KOPT-K1 (cell line): ENCODE data around the gene ARMH3.

Source experiments
- H3K27ac ChIP-seq: fragments of 200-600 bp; sonication (generic); 2 replicates; pipeline ENCODE4 v1.5.1; 2016; ENCODE audit warnings: antibody characterized with exemption, mild to moderate bottlenecking, low read depth, low read length; ENCODE audit not compliant: poor library complexity, severe bottlenecking
- H3K36me3 ChIP-seq: fragments of 200-600 bp; sonication (generic); 2 replicates; pipeline ENCODE4 v1.5.1; 2017; ENCODE audit warnings: antibody characterized with exemption, mild to moderate bottlenecking, low read length, moderate library complexity; ENCODE audit not compliant: insufficient read depth
- H3K9me3 ChIP-seq: fragments of 200-600 bp; sonication (generic); 2 replicates; pipeline ENCODE4 v1.5.1; 2017; ENCODE audit warnings: antibody characterized with exemption, low read length, mild to moderate bottlenecking; ENCODE audit not compliant: insufficient read depth, poor library complexity, severe bottlenecking

ARMH3 gene, protein sequence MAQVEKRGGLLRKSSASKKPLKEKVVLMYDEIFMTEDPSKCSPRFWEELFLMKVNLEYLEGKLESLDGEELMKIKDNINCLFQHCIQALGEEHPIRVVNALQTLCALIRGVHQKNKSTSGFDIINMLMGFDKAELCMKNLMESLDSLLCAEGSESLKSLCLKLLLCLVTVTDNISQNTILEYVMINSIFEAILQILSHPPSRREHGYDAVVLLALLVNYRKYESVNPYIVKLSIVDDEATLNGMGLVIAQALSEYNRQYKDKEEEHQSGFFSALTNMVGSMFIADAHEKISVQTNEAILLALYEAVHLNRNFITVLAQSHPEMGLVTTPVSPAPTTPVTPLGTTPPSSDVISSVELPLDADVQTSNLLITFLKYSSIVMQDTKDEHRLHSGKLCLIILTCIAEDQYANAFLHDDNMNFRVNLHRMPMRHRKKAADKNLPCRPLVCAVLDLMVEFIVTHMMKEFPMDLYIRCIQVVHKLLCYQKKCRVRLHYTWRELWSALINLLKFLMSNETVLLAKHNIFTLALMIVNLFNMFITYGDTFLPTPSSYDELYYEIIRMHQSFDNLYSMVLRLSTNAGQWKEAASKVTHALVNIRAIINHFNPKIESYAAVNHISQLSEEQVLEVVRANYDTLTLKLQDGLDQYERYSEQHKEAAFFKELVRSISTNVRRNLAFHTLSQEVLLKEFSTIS

DNA sequence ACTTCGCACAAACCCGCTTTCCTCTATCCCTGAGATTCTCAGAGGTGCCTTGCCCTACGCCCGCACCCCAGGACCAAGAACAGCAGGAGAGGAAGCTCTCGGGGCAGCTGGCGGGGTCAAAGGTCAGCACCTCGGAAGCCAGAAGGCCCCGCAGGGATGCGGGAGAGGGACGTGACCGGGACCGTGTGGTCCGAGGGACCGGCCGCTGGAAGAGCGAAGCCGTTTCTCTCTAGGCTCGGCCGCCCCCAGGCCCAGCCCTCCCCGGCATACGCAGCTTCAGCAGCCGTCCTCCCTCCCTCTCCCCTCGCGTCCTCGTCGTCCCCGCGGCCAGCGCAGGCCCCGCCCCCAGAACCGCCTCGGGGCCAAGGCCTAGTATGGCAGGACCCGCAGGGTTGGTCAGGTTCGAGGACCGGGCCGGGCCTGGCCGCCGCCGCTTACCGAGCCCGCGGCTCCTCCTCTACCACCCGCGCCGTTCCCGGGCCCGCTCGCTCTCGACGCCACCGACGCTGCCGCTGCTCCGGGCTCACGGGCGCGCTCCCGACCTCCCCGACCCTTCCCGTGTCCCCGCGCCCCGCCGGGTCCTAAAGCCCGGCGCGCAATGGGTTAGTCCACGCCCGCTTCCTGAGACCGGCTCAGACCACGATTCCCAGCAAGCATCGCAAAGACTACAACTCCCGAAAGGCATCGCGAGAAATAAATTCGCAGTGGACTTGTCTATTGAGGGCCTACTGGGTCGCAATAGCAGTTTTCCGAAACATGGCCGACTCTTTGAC is at the start of gene ARMH3:
Gene ARMH3, minus strand, starts transcription at position 527 of the 773 bp plus-strand sequence. CDS start 16,059 bp downstream, outside the sequence.
- Histone ChIP-seq H3K36me3 (no peaks in the 10 kb centered on the region), H3K9me3 (no peaks in the 10 kb centered on the region), H3K27ac (peak within 1 kb of the TSS; percentile 74)

GRCh38 chr10:102102421-102102820 is 46.4 kb upstream of the ARMH3 start:
- no peaks in the 10 kb centered on the region for H3K9me3 ChIP-seq
- H3K27ac ChIP-seq: no peak overlapping the region
- peaks cover 42% of the 10 kb centered on the region for H3K36me3 ChIP-seq

DNA sequence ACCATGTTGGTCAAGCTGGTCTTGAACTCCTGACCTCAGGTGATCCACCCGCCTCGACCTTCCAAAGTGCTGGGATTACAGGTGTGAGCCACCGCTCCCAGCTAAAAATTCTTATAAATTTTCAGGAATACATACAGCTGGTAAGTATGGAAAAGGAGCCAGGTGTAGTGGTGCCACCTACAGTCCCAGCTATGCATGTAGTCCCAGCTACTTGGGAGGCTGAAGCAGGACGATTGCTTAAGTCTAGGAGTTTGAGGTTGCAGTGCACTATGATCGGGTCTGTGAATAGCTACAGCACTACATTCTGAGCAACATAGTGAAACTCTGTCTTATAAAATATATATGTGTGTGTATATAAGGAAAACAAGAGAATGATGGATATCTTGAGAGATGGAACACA is 45.2 kb upstream of the ARMH3 start:
- Histone ChIP-seq H3K9me3 (no peaks in the 10 kb centered on the region), H3K36me3 (peaks cover 31% of the 10 kb centered on the region; the same call in 1 of the 2 replicates)

DNA sequence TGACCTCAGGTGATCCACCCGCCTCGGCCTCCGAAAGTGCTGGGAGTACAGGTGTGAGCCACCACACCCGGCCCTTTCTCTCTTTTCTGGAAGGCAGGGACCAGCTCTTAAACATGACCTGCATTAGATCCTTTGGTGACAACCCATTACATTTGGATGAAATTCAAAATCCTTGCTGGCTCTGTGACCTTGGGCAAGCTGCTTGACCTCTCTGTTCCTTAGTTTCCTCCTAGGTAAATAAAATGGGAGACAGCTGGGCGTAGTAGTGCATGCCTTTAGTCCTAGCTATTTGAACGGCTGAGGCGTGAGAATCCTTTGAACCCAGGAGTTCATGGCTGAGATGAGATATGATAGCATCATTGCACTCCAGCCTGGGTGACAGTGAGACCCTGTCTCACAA is 40.5 kb upstream of the ARMH3 start:
- no peaks in the 10 kb centered on the region for H3K36me3 ChIP-seq
- no peak overlapping the region for H3K27ac ChIP-seq
- H3K9me3 ChIP-seq: no peaks in the 10 kb centered on the region

More for the DNA sequence above, 45.2 kb upstream of the ARMH3 start:
- H3K27ac ChIP-seq: no peak overlapping the region

GRCh38 chr10:102090772-102091171 is 34.8 kb upstream of the ARMH3 start:
- no peaks in the 10 kb centered on the region for H3K36me3 ChIP-seq
- H3K9me3 ChIP-seq: no peaks in the 10 kb centered on the region
- H3K27ac ChIP-seq: no peak overlapping the region

DNA sequence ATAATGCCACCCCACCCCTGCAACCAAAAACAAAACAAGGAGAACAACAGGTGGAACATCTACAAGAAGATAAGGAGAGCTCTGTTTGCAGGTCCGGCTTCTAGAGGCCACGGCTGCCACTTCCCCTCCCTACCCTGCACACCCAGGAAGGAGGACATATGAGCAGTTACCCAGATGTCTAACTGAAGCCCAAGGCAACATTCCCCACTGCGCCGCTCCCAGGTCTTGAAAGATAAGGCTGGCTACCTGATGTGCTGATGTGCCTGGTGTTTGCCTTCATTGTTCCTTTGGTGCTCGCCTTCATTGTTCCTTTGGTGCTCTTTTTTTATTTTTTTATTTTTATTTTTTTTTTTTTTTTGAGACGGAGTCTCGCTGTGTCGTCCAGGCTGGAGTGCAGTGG is 30.2 kb upstream of the ARMH3 start:
- Histone ChIP-seq H3K36me3 (no peaks in the 10 kb centered on the region), H3K27ac (no peak overlapping the region), H3K9me3 (no peaks in the 10 kb centered on the region)

GRCh38 chr10:102085336-102085735 is 29.4 kb upstream of the ARMH3 start:
- no peak overlapping the region for H3K27ac ChIP-seq
- no peaks in the 10 kb centered on the region for H3K9me3 ChIP-seq
- no peaks in the 10 kb centered on the region for H3K36me3 ChIP-seq

- Histone ChIP-seq H3K9me3 (no peaks in the 10 kb centered on the region), H3K36me3 (no peaks in the 10 kb centered on the region), H3K27ac (no peak overlapping the region)
Measured at GRCh38 chr10:102083541-102083940, 27.6 kb upstream of the ARMH3 start.

- Histone ChIP-seq H3K9me3 (no peaks in the 10 kb centered on the region), H3K27ac (no peak overlapping the region), H3K36me3 (peaks cover 17% of the 10 kb centered on the region)
Measured at GRCh38 chr10:102072673-102073527, 16.9 kb upstream of the ARMH3 start.

DNA sequence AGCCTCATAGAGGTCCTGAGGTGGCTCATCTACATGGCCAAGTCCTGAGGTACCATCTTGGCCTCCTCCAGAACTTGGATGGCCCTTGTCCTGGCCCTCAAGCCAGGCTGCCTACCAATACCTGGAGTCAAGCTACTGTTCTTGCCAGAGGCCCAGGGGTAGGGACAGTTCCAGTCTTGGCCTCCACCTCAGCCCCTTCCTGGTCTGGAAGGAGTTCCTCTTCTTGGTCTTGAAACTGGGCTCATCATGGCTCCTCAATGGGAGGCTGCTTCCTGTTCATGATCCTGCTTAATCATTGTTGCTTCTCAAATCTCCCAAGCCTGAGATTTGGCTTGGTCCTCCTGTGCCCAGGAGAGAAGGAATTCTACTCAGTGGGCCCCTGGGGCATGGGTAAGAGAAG is 13.1 kb upstream of the ARMH3 start:
- Histone ChIP-seq H3K36me3 (peaks cover 27% of the 10 kb centered on the region), H3K9me3 (no peaks in the 10 kb centered on the region), H3K27ac (no peak overlapping the region)

GRCh38 chr10:102068216-102068615 is 12.2 kb upstream of the ARMH3 start:
- Histone ChIP-seq H3K36me3 (peaks cover 27% of the 10 kb centered on the region), H3K9me3 (no peaks in the 10 kb centered on the region), H3K27ac (no peak overlapping the region)

DNA sequence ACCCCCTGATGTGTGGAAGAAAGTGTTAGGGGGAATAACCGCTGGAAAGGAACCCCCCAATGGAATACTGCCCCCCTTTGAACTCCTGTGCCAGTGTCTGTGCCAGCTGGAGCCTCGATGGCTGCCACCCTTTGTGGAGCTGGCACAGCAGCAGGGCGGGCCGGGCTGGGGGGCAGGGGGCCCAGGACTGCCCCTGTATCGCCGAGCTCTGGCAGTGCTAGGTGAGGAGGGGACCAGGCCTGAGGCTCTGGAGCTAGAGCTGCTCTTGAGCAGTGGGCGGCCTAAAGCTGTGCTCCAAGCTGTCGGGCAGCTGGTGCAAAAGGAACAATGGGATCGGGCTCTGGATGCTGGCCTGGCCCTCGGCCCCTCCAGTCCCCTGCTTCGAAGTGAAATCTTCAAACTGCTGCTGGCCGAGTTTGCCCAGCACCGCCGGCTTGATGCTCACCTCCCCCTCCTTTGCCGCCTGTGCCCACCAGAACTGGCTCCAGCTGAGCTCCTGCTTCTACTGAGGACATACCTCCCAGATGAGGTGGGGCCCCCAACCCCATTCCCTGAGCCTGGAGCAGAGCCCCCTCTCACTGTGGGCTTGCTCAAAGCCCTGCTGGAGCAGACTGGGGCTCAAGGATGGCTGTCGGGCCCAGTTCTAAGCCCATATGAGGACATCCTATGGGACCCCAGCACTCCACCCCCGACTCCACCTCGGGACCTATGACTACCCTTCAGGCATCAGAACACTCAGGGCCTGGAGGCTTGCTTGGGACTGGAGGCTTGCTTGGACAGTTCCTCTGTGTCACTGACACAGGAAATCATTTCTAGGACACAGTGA is 11.3 kb upstream of the ARMH3 start:
- no peak overlapping the region for H3K27ac ChIP-seq
- no peaks in the 10 kb centered on the region for H3K9me3 ChIP-seq

DNA sequence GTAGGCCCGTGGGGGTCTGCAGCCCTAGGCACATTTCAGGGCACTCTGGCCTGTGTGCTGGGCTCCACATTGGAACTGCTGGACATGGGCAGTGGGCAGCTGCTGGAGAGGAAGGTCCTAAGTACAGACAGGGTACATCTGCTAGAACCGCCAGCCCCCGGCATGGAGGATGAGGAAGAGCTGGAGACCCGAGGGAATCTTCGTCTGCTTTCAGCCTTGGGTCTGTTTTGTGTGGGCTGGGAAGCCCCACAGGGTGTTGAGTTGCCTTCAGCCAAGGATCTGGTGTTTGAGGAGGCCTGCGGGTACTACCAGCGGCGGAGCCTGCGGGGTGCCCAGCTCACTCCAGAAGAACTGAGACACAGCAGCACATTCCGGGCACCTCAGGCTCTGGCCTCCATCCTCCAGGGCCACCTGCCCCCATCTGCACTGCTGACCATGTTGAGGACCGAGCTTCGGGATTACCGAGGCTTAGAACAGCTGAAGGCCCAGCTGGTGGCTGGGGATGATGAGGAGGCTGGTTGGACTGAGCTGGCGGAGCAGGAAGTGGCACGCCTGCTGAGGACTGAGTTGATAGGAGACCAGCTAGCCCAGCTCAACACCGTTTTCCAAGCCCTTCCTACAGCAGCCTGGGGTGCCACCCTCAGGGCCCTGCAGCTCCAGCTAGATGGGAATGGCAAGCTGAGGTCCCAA is 10.6 kb upstream of the ARMH3 start:
- Histone ChIP-seq H3K27ac (no peak overlapping the region), H3K36me3 (peaks cover 27% of the 10 kb centered on the region), H3K9me3 (no peaks in the 10 kb centered on the region)

More for the DNA sequence above, 11.3 kb upstream of the ARMH3 start:
- peaks cover 27% of the 10 kb centered on the region for H3K36me3 ChIP-seq
